Measurements from ENCODE around the gene FAM171A2. TPM values are rescaled to one million over a fixed set of nuclear protein-coding genes. Genes with fewer than 3 reads are reported as not detected.

Gene FAM171A2
- total RNA-seq, 2 donors from 2014 or later, result 2.4 to 3.3 TPM

- Histone ChIP-seq H3K4me1 (peaks cover 0 to 10% of the 10 kb centered on the region in 2 donors), H3K9me3 (no peaks in the 10 kb centered on the region), H3K27me3 (no peaks in the 10 kb centered on the region), H3K27ac (no peak overlapping the region), H3K36me3 (no peaks in the 10 kb centered on the region), H3K4me3 (no peak overlapping the region)
- DNase-seq (ENCODE audit: low spot score), result no peak
- TF ChIP-seq, protein P1, sequence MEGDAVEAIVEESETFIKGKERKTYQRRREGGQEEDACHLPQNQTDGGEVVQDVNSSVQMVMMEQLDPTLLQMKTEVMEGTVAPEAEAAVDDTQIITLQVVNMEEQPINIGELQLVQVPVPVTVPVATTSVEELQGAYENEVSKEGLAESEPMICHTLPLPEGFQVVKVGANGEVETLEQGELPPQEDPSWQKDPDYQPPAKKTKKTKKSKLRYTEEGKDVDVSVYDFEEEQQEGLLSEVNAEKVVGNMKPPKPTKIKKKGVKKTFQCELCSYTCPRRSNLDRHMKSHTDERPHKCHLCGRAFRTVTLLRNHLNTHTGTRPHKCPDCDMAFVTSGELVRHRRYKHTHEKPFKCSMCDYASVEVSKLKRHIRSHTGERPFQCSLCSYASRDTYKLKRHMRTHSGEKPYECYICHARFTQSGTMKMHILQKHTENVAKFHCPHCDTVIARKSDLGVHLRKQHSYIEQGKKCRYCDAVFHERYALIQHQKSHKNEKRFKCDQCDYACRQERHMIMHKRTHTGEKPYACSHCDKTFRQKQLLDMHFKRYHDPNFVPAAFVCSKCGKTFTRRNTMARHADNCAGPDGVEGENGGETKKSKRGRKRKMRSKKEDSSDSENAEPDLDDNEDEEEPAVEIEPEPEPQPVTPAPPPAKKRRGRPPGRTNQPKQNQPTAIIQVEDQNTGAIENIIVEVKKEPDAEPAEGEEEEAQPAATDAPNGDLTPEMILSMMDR (IDR thresholded peaks at IDR 0.05), result no peak
These were observed 26.7 kb upstream of the FAM171A2 start for GRCh38 chr17:44390250-44390870.

DNA sequence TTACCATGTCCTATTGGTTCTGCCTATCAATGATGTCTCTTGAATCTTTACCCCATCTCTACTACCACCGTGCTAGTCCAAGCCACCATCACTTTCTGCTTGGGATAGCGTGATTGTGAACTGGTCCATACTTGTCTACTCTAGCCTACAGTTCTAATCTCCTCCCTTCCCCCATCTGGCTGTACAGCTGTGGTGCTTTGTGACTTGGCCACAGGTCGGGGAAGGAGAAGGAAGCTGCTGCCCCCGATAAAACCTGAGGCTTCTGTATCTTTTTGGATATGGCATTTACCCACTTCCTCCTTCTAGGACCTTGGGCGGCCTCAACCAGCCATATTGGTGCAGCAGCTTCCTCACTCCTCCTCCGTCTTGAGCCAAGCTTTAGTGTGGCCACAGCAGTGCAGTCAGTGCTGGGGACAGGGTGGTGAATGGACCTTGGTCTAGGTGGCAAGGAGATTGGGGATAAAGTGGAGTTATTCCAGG, 26.1 kb upstream of the FAM171A2 start:
- TF ChIP-seq, protein P1 (IDR thresholded peaks at IDR 0.05), result no peak
- Histone ChIP-seq H3K27ac (no peak overlapping the region), H3K27me3 (no peaks in the 10 kb centered on the region), H3K9me3 (no peaks in the 10 kb centered on the region), H3K4me3 (no peak overlapping the region), H3K4me1 (peaks cover 0 to 16% of the 10 kb centered on the region in 2 donors), H3K36me3 (no peaks in the 10 kb centered on the region)
- no peak for DNase-seq (ENCODE audit: low spot score)

- Histone ChIP-seq H3K4me3 (no peak within 1 kb of the TSS), H3K27me3 (no peaks in the 10 kb centered on the region), H3K4me1 (peaks cover 0 to 21% of the 10 kb centered on the region in 2 donors), H3K9me3 (no peaks in the 10 kb centered on the region), H3K36me3 (no peaks in the 10 kb centered on the region), H3K27ac (no peak within 1 kb of the TSS)
- TF ChIP-seq, protein P1 (IDR thresholded peaks at IDR 0.05), result no peak
- no peak for DNase-seq (ENCODE audit: low spot score)
These were observed 25.6 kb upstream of the FAM171A2 start, which contains the start of gene ITGA2B for GRCh38 chr17:44389281-44389680. Gene ITGA2B, minus strand, starts transcription at chr17:44389649. Its CDS starts 176 bp downstream, at chr17:44389473.

DNA sequence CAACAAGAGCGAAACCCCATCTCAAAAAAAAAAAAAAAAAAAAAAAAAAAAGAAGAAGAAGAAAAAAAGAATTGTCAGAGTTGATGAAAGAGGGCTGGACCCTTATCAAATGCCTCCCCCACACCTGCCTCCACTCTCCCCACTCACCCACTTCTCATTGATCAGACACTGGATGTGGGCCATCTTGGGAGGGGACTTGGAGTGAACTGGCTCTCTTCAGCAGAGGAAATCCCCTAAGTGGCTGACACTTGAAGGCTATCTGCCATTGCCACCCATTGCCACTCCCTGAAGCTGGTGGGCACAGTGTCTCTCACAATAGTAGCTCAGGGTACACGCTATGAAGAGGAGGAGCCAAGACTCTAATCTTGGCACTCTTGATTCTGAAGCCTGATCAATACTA, 24.2 kb upstream of the FAM171A2 start:
- TF ChIP-seq, protein P1 (IDR thresholded peaks at IDR 0.05), result no peak

DNA sequence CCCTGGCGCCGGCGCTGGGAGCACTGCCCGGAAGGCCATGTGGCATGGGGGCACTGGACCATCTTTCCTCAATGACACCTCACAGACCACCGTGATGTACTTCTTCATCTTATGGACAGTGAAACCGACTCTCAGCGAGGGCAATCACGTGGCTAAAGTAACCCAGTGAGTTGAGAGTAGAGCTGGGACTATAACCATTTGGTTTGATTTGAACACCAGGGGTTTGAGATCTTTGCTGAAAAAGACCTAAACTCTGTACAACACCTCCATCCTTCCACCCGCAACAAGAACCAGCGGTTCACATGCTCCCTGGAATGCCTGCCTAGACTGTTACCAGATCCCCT, 22.5 kb upstream of the FAM171A2 start:
- Histone ChIP-seq H3K27me3 (no peaks in the 10 kb centered on the region), H3K27ac (no peak overlapping the region), H3K4me3 (peak overlapping the region in 1 of 2 donors; percentile 57), H3K36me3 (no peaks in the 10 kb centered on the region), H3K9me3 (no peaks in the 10 kb centered on the region), H3K4me1 (peaks cover 0 to 21% of the 10 kb centered on the region in 2 donors)
- TF ChIP-seq, protein P1 (IDR thresholded peaks at IDR 0.05), result no peak
- no peak for DNase-seq (ENCODE audit: low spot score)

More for the DNA sequence above, 24.2 kb upstream of the FAM171A2 start:
- Histone ChIP-seq H3K27me3 (no peaks in the 10 kb centered on the region), H3K4me1 (peaks cover 0 to 21% of the 10 kb centered on the region in 2 donors), H3K27ac (no peak overlapping the region), H3K9me3 (no peaks in the 10 kb centered on the region), H3K4me3 (no peak overlapping the region), H3K36me3 (no peaks in the 10 kb centered on the region)
- no peak for DNase-seq (ENCODE audit: low spot score)

Data from right atrium auricular region (tissue), 2 donors.